CD14-positive monocyte (primary cell): ENCODE results near the gene WDR20. TPM values are rescaled to one million over a fixed set of nuclear protein-coding genes. Genes with fewer than 3 reads are reported as not detected.

Source experiments
- DNase-seq, 3 donors: peaks; one replicate each; pipeline ENCODE4 v3.0.0-alpha.2; 2011 to 2022
- H2AFZ ChIP-seq: 2 replicates; pipeline ENCODE4 v1.6.0; 2012; ENCODE audit warnings: mild to moderate bottlenecking, low read depth, low read length, inconsistent platforms; ENCODE audit not compliant: insufficient read depth, poor library complexity, severe bottlenecking
- H3K27ac ChIP-seq, 2 donors: 1 replicate in 1 of 2; 2 replicates in 1 of 2; pipeline ENCODE4 v1.5.1; 2012 to 2013; ENCODE audit warnings: low read length in 2 of 2, control low read depth in 1 of 2, inconsistent platforms in 1 of 2, low read depth in 1 of 2, mild to moderate bottlenecking in 1 of 2
- H3K27me3 ChIP-seq, 2 donors: one replicate each; pipeline versions ENCODE4 v1.6.0 to v1.6.1; 2011 to 2013; ENCODE audit warnings: low read length in 2 of 2; ENCODE audit not compliant: control insufficient read depth in 2 of 2, insufficient read depth in 2 of 2
- H3K36me3 ChIP-seq, 2 donors: replicated peaks in 1 of 2; 1 replicate in 1 of 2; 2 replicates in 1 of 2; pipeline versions ENCODE4 v1.5.1 to v1.6.1; 2012 to 2013; ENCODE audit warnings: low read length in 2 of 2, control low read depth in 1 of 2, inconsistent platforms in 1 of 2, mild to moderate bottlenecking in 1 of 2; ENCODE audit not compliant: insufficient read depth in 2 of 2, control insufficient read depth in 1 of 2
- H3K4me1 ChIP-seq, 2 donors: 1 replicate in 1 of 2; 2 replicates in 1 of 2; pipeline versions ENCODE4 v1.5.1 to v1.6.1; 2012 to 2013; ENCODE audit warnings: low read length in 2 of 2, control low read depth in 1 of 2, inconsistent platforms in 1 of 2, mild to moderate bottlenecking in 1 of 2, moderate library complexity in 1 of 2; ENCODE audit not compliant: insufficient read depth in 2 of 2, control insufficient read depth in 1 of 2
- H3K4me2 ChIP-seq: replicated peaks from 2 replicates; pipeline ENCODE3; 2012; ENCODE audit warnings: low read length, moderate library complexity, mild to moderate bottlenecking; ENCODE audit not compliant: poor library complexity, severe bottlenecking; ENCODE audit errors: extremely low read depth
- H3K4me3 ChIP-seq, 3 experiments: fragments of 200-600 bp in 1 of 3; sonication (generic) in 1 of 3; replicated peaks in 1 of 3; 1 replicate in 2 of 3; 2 replicates in 1 of 3; pipeline ENCODE4 v1.5.1; 2011 to 2013; ENCODE audit warnings: low read length in 3 of 3, mild to moderate bottlenecking in 3 of 3, control low read depth in 2 of 3, low read depth in 2 of 3, inconsistent platforms in 1 of 3, moderate library complexity in 1 of 3
- H3K79me2 ChIP-seq: 2 replicates; pipeline ENCODE4 v1.6.0; 2012; ENCODE audit warnings: mild to moderate bottlenecking, control low read depth, inconsistent platforms, low read length, moderate library complexity; ENCODE audit not compliant: insufficient read depth
- H3K9ac ChIP-seq: 2 replicates; pipeline ENCODE4 v1.6.0; 2017; ENCODE audit warnings: low read length, mild to moderate bottlenecking; ENCODE audit not compliant: insufficient read depth, poor library complexity, severe bottlenecking
- H3K9me3 ChIP-seq, 2 donors: replicated peaks in 1 of 2; 1 replicate in 1 of 2; 2 replicates in 1 of 2; pipeline versions ENCODE4 v1.5.1 to v1.6.1; 2012 to 2013; ENCODE audit warnings: low read length in 2 of 2, control low read depth in 1 of 2; ENCODE audit not compliant: control insufficient read depth in 1 of 2, insufficient read depth in 1 of 2
- H4K20me1 ChIP-seq: 2 replicates; pipeline ENCODE4 v1.6.0; 2012; ENCODE audit warnings: mild to moderate bottlenecking, low read length, control low read depth, moderate library complexity; ENCODE audit not compliant: insufficient read depth
- H3K27ac Mint-ChIP-seq, 7 donors: one replicate each; pipeline ENCODE4 v1.8.0; 2020; ENCODE audit warnings: mild to moderate bottlenecking in 7 of 7, mixed read lengths in 7 of 7, moderate library complexity in 6 of 7, inconsistent platforms in 2 of 7
- H3K27me3 Mint-ChIP-seq, 3 donors: one replicate each; pipeline ENCODE4 v1.8.0; 2021 to 2022; ENCODE audit warnings: low read depth in 3 of 3, mild to moderate bottlenecking in 3 of 3, mixed read lengths in 3 of 3, moderate library complexity in 3 of 3, inconsistent platforms in 1 of 3
- H3K36me3 Mint-ChIP-seq, 2 donors: one replicate each; pipeline ENCODE4 v1.8.0; 2020; ENCODE audit warnings: mixed read lengths in 2 of 2, inconsistent platforms in 1 of 2, mild to moderate bottlenecking in 1 of 2
- H3K4me1 Mint-ChIP-seq: one replicate; pipeline ENCODE4 v1.8.0; 2020; ENCODE audit warnings: mild to moderate bottlenecking, mixed read lengths
- H3K4me3 Mint-ChIP-seq, 2 donors: one replicate each; pipeline ENCODE4 v1.8.0; 2020; ENCODE audit warnings: mild to moderate bottlenecking in 2 of 2, mixed read lengths in 2 of 2, moderate library complexity in 1 of 2
- H3K9me3 Mint-ChIP-seq, 7 donors: one replicate each; pipeline ENCODE4 v1.8.0; 2020 to 2022; ENCODE audit warnings: mixed read lengths in 7 of 7, mild to moderate bottlenecking in 6 of 7, moderate library complexity in 6 of 7, inconsistent platforms in 2 of 7
- WGBS: methylation state at CpG from one replicate; pipeline ENCODE4 v1.1.5; 2013; ENCODE audit warnings: missing lambda C conversion rate; ENCODE audit not compliant: insufficient coverage; 5-methylcytosine and 5-hydroxymethylcytosine counted together
- intact Hi-C, 2 donors: fragments of 100-400 bp; cut with micrococcal nuclease; formaldehyde crosslinking; loops; one replicate each; pipeline versions ENCODE4 v1.15.0 to v1.15.1; 2023
- polyA plus RNA-seq, 3 donors: library from polyadenylated mRNA; depleted of rRNA in 1 of 3; unstranded in 2 of 3; stranded (reverse) in 1 of 3; fragments of 300-500 nt in 2 of 3; fragments of >200 nt in 1 of 3; fragmentation: Illumina TruSeq in 2 of 3; gene quantifications; 1 replicate in 2 of 3; 2 replicates in 1 of 3; pipeline ENCODE4 v1.2.3, GENCODE V29; 2012 to 2021
- TF ChIP-seq, protein P1 (sequence below): fragments of 200-600 bp; IDR thresholded peaks from one replicate; pipeline ENCODE4 v1.8.0; 2022; ENCODE audit warnings: antibody characterized with exemption, mild to moderate bottlenecking

WDR20 gene
- polyA plus RNA-seq, 3 donors, result 7.4 to 13.3 (median 9.0) TPM

DNA sequence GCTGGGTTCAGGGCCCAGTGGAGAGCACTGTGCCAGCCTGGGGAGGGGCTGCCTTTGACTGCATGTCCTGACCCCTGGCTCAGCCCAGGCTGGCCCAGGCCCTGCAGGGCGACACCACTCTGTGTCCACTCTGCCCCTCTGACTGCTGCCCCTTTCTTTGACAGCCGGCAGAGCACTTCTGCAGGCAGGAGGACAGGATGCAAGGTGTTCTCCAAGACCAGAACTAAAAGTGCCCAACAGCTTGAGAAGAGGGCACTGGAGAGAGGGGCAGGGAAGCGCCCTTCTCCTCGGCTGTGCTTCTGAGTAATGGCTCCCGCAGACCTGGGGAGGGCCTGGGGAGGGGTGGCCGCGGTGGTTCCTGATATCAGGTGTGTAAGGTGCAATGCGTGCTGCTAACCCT lies 72.7 kb downstream of the WDR20 start:
- H3K9me3 Mint-ChIP-seq, result no peaks in the 10 kb centered on the region
- no peaks in the 10 kb centered on the region for H3K4me1 Mint-ChIP-seq
- no peaks in the 10 kb centered on the region for H3K4me1 ChIP-seq
- no peak overlapping the region for H3K27ac ChIP-seq
- no peak overlapping the region for H3K4me2 ChIP-seq
- intact Hi-C loops, result no loop called here
- DNase-seq, result no peak
- H3K4me3 ChIP-seq, result no peak overlapping the region
- H3K27me3 Mint-ChIP-seq, result peaks cover 0 to 3% (median 2%) of the 10 kb centered on the region in 3 donors
- H3K9ac ChIP-seq, result no peak overlapping the region
- H3K79me2 ChIP-seq, result no peaks in the 10 kb centered on the region
- peaks cover 53 to 83% of the 10 kb centered on the region in 2 donors for H3K36me3 ChIP-seq
- H2AFZ ChIP-seq, result no peak overlapping the region
- no peaks in the 10 kb centered on the region for H3K9me3 ChIP-seq
- H4K20me1 ChIP-seq, result peaks cover 43% of the 10 kb centered on the region
- peaks cover 54 to 72% of the 10 kb centered on the region in 2 donors for H3K36me3 Mint-ChIP-seq
- H3K4me3 Mint-ChIP-seq, result no peak overlapping the region
- no peaks in the 10 kb centered on the region for H3K27me3 ChIP-seq
- no peak overlapping the region for H3K27ac Mint-ChIP-seq
- TF ChIP-seq, protein P1, sequence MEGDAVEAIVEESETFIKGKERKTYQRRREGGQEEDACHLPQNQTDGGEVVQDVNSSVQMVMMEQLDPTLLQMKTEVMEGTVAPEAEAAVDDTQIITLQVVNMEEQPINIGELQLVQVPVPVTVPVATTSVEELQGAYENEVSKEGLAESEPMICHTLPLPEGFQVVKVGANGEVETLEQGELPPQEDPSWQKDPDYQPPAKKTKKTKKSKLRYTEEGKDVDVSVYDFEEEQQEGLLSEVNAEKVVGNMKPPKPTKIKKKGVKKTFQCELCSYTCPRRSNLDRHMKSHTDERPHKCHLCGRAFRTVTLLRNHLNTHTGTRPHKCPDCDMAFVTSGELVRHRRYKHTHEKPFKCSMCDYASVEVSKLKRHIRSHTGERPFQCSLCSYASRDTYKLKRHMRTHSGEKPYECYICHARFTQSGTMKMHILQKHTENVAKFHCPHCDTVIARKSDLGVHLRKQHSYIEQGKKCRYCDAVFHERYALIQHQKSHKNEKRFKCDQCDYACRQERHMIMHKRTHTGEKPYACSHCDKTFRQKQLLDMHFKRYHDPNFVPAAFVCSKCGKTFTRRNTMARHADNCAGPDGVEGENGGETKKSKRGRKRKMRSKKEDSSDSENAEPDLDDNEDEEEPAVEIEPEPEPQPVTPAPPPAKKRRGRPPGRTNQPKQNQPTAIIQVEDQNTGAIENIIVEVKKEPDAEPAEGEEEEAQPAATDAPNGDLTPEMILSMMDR, result no peak
- WGBS, result 99% methylated on average over 8 of the region's 8 CpGs

DNA sequence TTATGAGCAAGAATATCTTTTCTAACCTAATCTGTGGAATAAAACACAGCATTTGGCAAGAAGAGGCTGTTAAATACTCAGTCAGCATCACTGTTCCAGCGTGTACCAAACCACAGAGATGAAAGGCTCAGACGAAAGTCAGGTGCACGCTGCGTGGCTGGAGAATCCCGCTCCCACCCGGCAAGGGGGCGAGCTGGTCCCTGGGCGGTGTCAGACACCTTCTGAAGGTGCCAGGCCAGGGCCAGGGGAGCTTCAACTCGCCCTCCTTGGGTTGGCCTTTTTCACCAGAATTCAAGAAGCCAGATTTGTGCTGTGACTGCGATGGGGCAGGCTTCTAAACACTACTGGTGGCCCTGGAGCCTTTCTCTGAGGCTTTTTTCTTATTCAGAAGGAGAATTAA lies 73.1 kb downstream of the WDR20 start:
- WGBS, result 100% methylated on average over 9 of the region's 10 CpGs
- no peak overlapping the region for H2AFZ ChIP-seq
- H3K27me3 ChIP-seq, result no peaks in the 10 kb centered on the region
- no peaks in the 10 kb centered on the region for H3K9me3 Mint-ChIP-seq
- H3K9me3 ChIP-seq, result no peaks in the 10 kb centered on the region
- no peak for DNase-seq
- H3K4me1 ChIP-seq, result no peaks in the 10 kb centered on the region
- no peak overlapping the region for H3K4me3 ChIP-seq
- H3K27me3 Mint-ChIP-seq, result peaks cover 0 to 2% (median 1%) of the 10 kb centered on the region in 3 donors
- TF ChIP-seq, protein P1, result no peak
- H3K4me2 ChIP-seq, result no peak overlapping the region
- no peak overlapping the region for H3K9ac ChIP-seq
- no peaks in the 10 kb centered on the region for H3K79me2 ChIP-seq
- peak overlapping the region in 1 of 7 donors; percentile 63 for H3K27ac Mint-ChIP-seq
- H3K4me1 Mint-ChIP-seq, result no peaks in the 10 kb centered on the region
- peaks cover 44% of the 10 kb centered on the region for H4K20me1 ChIP-seq
- no peak overlapping the region for H3K4me3 Mint-ChIP-seq
- no peak overlapping the region for H3K27ac ChIP-seq
- intact Hi-C loops, result no loop called here
- H3K36me3 ChIP-seq, result peaks cover 50 to 78% of the 10 kb centered on the region in 2 donors
- H3K36me3 Mint-ChIP-seq, result peaks cover 53 to 69% of the 10 kb centered on the region in 2 donors
